NCI-H82 treated with DMSO at 0.1 percent for 48 hours (cell line): Measurements from ENCODE around the gene ARMC9.
A peak's percentile ranks its signal among the peaks of the same experiment; 100 is the strongest.

Experiments
- DNase-seq: peaks from one replicate; lab custom pipeline; 2025; ENCODE audit not compliant: unreplicated experiment; lab: John Stamatoyannopoulos, UW

Gene ARMC9

DNA sequence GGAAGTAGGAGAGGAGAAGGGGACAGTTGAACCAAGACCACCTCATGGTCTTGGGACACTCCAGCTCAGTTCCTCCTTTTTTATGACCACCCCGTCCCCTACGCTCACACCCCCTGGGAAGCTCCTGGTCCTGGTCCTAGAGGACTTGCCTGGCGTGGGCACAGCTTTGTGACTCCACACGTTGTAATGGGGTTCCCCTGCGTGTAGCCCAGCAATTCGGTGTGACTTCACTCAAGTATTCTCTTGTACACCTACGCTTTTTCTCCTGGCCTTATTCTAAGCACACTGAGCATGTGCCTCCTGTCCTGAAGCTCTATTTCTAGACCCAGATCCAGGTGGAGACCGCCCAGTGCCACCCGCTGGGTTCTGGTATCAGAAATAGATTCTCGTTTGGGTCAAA lies 161.0 kb downstream of the ARMC9 start:
- DNase-seq, result no peak

DNA sequence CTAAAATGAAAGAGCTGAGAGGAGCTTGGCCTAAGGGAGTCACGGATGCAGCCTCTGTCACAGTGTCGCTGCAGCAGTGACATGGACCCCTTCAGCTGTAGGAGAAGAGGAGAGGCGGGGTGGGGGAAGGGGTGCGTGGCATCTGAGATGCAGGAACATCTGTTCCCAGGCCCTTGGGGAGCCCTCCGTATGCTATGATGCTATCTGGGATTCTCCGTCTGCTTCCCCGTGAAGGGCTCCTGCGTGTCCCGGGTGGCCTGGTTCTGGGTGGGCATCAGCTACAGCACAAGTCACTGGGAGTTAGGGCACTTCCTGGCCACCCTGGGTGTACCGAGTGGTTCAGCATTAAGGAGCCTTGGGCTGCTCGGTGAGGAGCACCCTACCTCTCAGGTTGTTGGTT lies 161.5 kb downstream of the ARMC9 start:
- peak; percentile 29 for DNase-seq

DNA sequence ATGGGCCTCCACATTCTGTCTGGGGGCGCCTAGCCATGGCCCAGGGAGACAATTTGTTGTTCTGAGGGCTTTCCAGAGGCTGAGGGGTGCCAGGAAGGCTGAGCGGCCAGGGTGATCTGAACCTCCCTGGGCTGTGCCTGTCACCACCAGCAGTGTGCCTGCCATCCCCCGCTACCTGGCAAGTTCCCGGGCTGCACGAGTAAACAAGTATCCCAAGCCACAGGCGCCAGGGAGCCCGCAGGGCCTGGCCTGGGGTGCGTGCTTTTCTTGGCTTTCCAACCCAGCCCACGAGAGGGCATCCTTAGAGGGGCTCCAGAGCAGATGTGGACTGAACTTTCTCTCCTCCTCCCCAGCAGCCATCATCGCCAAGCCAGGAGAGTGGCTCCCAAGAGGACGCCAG lies 162.0 kb downstream of the ARMC9 start:
- no peak for DNase-seq

DNA sequence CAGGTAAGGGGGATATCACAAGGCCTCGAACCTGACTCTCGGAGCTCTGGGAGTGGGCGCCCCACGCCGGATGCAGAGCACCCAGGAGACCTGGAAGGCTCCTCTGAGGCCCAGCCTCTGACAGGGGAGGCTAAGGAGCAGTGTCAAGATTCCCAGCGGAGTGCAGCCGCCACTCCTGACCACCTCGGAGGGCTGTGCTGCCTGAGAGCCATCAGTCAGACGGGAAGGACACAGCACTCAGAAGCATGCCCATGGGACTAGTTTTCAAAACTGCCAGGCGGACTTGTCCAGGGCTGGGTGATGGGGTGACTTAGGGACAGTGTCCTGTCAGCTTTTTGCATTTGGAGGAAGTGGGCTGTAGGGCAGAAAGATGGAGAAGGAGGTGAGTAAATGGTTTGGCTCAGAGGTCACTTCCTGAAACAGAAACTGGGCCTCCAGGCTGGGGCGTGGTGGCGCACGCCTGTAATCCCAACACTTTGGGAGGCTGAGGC lies 162.5 kb downstream of the ARMC9 start:
- no peak for DNase-seq

DNA sequence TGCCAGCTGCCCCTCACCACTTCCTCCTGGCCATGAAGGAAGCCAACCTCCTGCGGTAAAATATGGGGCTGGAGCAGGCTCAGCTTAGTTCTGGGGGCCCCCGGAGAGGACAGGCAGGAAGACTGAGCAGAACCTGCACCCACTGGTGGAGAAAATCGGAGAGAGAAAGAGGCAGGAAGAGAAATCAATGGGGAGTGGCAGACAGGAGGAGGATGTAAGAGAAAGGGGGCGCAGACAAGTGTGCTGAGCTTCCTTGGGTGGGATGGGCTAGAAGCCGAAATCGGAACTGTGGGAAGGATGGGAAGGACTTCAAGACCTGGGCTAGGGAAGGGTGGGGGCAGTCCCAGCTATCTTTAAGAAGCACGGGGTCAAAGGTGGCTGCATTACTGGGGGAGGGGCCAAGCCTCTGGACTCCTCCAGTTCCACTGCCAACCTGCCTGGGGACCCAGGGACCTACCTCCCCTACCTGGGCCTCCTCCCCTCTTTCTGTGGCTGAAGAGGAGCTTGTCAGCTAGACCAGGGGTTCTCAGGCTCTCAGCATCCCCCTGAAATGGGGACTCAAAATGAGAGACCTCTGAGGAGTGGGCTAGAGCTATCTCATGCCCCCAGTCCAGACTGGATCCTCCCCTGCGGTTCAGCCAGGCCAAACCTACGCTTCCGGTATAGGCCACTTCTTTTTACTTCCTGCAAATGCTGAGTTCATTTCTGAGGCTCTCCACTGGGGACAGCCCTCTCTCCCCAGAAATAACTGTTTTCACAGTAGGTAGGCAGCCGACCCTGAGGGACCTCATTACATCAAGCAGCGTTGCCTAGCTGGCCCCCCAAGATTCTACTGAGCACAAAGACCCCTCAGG lies 163.5 kb downstream of the ARMC9 start:
- DNase-seq, result no peak

DNA sequence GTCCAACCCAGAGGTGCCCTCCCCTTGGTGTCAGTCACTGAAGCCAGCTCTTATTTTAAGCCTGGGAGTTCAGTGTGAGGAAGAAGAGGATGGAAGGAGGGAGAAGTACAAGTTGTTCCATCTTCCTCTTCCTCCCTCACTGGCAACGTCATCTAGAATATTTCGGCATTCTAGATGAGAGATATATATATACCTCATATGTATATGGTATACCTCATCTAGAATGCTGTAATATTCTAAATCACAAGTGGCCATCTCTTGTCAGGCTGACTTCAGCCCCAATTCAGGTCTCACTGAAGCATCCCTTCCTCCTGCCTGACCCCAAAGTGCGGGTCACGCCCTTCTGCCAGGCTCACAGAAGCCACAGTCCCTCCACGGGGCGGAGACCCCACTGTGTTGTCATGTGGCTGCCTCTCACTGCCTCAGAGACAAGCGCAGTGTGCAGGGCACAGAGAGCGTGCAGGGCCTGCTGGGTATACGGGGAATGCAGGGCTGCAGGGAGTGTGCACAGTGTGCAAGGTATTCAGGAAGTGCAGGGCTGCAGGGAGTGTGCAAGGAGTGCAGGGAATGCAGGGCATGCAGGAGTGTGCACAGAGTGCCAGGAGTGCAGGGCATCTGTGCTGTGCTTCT lies 164.2 kb downstream of the ARMC9 start:
- no peak for DNase-seq

DNA sequence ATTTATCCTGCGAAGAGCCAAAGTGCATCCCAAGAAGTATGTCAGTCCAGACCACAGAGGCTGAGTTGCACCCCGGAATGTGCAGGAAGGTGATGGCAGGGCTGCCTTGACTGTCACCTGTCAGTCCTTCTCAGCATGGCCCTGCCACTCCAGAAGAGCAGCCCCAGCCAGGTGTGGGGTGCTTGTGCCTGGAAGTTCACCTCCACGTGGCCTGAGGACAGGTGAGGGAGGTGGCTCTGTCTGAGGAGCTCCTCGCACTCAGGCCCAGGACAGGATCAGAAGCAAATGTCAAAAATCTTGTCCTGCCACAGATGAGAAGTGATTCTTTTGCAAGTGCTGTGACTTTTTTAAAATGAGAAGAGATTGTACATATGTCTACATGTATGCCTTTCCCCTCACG lies 165.6 kb downstream of the ARMC9 start:
- DNase-seq, result no peak

DNA sequence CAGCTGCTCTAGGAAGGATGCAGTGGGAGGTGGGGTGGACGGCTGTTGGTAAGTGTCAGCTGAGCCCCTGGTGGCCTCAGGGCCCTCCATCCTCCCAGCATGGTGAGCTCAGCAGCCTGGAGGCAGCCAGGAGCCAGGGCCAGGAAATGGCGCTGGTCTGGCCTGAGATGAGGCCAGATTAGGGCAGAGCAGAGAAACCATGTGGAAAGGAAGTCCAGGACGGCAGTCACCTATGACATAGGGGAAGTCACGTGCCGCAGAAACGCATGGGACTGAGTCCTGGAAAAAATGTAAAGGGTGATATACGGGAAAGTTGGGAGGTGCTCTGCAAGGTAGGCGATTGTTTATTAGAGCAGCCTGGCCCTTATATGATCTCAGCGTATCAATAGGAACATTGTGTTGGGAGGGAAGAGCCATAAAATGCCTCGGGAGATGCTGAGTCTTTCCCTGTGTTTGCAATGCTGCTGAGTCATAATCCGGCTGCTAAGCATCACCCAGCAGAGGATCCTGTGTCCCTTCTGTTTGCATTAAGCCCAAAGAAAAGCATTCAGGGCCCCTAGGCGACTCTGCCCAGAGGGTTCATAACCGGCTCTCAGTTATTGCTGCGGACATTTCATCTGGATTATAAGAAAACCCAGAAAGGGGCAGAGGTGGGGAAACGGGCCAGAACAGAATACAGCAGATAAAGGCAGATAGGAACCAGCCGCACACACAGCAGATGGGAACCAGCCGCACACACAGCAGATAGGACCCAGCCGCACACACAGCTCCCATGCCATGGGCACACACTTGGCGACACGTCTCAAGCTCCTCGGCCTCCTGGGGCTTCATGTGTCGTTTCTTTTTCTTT lies 166.8 kb downstream of the ARMC9 start:
- DNase-seq, result peak; percentile 52

DNA sequence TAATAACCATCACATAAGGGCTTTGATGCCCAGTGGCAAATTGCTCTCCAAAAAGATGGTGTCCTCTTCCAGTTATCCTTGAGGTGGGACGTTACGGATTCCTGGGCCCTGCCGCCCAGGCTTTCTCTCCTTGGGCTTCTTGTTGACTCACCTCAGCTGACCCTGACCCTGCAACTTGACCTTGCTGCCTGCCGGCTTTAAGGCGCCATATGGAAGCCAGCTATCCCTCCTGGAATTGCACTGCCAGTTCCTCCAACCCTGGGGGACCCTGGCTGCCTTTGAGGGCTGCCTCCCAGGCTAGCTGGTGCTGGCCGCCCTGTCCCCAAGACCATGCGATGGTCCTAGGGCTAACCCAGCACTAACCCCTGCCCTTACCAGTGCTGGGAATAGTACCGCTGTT lies 168.7 kb downstream of the ARMC9 start:
- no peak for DNase-seq

DNA sequence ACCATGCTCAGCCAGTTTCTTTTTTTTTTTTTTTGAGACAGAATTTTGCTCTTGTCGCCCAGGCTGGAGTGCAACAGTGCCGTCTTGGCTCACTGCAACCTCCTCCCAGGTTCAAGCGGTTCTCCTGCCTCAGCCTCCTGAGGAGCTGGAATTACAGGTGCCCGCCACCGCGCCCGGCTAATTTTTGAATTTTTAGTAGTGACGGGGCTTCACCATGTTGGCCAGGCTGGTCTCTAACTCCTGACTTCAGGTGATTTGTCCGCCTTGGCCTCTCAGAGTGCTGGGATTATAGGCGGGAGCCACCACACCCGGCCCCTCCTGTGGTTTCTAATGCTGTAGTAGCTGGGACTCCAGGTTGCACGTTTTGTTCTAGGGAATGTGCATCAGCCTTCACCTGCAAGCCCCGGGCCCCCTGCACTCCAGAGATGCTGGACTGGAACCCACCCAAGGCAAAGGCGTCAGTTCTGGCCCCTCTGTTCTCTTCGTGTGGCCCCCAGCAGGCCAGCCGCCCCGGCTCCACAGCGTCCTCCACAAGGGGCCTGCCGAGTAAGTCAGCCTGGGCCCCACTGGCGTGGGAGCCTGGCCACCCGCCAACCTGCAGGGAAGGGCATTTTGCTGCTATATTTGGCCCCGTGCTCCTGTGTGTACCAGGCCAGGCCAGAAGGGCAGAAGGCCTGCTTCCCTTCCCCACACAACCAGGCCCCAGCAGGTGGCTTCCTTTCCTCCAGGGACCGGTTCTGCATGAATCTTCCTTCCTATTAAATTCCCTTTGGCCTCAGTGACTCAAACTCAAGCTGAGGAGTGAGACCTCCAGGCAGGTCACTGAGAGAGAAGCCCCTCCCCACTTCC lies 171.4 kb downstream of the ARMC9 start:
- DNase-seq, result no peak

DNA sequence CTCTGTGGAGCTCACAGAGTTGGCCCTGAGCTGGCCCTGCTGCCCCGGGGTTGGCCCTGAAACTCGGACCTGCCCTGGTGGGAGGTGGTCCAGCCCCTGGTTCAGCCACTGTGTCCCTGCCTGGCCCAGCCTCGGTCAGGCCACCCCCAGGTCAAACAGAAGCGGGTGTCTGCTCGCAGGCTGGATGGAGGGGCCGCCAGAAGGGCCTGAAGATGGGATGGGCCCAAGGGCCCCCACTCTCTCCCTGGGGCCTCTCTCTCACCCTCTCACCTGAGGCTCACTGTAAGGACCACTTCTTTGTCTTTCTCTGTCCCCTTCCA lies 172.0 kb downstream of the ARMC9 start:
- DNase-seq, result no peak

DNA sequence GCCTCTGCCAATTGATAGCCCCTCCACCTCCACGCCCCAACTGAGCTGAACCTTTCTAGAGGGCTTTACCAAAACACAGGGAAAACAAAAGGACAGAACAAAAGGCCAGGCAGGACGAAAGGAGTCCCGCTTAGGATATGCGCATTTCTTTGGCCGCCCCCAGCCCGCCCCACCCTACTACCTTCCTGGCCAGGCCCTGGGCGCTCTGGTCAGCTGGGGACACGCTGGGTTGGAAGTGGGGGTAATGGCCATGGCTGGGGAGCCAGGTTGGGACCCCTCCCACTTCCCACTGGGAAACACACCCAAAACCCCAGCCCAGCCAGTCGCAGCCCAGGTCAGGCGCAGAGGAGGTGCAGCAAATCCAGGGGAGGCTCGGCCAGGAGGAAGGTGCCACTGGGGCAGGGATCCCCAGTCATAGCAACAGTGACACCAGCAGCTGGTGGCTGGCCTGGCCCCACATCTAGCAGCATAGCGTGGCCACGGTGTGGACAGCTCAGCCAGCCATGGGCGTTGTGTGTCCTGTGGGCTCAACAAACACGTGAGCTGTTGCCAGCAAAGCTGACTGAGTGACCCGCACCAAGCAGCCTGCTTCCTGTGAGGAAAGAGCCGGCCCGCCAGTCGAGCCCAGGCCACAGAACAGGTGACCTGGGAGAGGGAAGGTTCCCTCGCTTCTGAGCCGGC lies 172.5 kb downstream of the ARMC9 start:
- no peak for DNase-seq

DNA sequence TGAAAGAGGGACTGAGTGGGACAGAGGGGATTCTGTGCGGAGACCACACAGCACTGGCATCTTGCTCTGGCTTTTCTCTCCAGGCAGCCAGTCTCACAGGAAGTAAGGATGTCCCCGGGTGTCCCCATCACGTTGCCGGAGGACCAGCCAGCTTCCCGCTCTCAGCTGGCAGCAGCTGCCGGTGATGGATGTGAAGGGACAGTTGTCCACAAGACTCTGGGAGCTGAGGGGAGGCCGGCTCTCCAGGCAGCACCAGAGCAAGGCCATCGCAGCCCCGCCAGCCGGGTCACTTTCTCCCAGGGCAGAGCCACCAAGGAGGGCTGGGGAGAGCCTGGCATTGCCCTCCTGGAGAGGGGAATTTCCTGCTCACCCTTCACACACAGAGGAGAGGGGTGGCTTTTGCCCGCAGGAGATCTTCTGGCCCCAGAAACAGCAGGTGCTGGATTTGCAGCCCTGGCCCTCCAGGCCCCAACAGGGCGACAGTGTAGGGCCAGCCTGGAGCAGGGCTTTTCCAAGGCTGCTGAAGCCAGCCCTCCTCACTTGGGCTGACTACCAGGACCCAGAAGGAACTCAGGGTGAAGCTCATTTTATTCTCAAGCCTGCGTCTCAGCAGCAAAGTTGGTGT lies 173.1 kb downstream of the ARMC9 start:
- DNase-seq, result no peak

DNA sequence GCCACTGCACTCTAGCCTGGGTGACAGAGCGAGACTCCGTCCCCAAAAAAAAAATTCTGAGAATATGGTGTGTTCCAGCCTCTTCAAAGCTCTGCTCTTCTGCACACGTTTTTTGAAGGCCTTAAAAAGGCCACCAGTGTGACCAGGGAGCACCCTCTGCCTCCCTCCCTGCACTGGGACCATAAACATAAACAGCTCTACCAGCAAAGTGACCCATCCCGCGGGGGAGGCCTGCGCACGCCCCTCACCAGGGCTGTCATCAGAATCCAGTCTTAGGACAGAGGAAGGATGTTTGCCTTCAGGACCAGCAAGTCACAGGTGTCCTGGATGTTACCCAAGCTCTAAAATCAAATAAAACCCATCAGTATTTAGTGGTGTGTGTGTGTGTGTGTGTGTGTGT lies 173.9 kb downstream of the ARMC9 start:
- no peak for DNase-seq

DNA sequence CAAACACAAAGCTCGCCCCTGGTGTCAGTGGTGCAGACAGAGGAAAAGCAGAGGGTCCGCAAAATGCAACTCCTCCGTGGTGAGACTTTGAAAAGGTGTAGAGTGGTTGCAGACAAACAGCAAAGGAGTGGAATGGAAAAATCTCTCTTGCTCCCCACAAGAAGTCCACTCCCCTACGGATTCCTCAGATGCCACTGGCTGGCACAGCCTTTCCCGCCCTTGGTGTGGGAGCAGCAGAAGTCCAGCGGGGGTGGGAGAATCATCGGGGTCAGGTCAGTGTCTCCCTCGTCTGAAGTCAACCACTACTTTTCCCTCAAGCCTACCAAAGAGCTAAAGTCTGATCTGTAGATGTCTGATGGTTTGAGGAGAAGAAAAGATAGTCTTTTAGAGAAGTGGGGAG lies 174.8 kb downstream of the ARMC9 start:
- no peak for DNase-seq

DNA sequence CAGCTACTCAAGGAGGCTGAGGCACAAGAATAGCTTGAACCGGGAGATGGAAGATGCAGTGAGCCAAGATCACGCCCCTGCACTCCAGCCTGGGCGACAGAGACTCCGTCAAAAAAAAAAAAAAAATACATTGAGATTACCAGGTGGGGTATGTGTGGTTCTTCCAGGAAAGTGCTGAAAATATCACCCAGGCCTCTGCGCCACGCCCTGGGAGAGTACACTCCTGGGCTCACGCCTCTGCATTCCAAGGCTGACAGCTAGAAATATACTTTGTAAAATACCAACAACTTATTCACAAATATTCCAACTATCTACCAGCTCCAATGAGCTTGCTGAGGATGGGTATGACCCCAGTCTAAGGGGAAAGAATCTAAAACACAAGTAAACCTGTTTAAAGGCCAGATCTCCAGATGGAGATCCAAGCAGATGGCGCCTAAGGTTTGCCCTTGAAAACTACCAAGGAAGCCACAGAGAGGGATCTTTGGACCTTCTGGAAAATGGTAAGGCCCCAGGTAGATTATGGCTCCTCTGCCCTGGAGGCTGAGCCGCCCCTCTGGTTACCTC lies 175.4 kb downstream of the ARMC9 start:
- no peak for DNase-seq

DNA sequence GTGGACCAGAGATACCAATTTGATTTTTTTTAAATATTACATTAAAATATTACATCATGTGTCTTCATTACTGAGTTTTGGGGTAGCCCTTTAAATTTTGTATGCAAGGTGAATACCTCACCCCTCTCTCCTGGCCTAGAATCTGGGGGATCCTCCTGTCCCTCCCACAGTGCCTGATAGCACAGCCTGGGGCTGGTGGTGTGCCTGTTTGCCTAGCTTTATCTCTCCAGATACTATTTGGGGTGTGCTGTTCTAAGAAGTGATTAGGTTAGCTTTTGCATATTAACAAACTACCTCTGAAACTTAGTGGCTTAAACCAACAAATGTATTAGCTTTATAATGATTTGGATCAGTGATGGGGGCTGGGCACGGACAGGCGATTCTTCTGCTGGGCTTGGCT lies 176.3 kb downstream of the ARMC9 start:
- no peak for DNase-seq

DNA sequence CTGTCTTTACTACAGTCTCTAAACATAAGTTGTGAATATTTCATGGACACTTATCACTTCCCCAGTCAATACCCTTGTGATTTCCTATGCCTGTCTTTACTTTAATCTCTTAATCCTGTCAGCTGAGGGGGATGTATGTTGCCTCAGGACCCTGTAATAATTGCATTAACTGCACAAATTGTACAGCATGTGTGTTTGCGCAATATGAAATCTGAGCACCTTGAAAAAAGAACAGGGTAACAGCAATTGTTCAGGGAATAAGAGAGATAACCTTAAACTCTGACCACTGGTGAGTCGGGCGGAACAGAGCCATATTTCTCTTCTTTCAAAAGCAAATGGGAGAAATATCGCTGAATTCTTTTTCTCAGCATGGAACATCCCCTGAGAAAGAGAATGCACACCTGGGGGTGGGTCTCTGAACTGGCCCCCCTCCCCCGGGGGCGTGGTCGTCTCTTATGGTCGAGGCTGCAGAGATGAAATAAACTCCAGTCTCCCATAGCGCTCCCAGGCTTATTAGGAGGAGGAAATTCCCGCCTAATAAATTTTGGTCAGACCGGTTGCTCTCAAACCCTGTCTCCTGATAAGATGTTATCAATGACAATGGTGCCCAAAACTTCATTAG lies 177.7 kb downstream of the ARMC9 start:
- DNase-seq, result peak; percentile 51

DNA sequence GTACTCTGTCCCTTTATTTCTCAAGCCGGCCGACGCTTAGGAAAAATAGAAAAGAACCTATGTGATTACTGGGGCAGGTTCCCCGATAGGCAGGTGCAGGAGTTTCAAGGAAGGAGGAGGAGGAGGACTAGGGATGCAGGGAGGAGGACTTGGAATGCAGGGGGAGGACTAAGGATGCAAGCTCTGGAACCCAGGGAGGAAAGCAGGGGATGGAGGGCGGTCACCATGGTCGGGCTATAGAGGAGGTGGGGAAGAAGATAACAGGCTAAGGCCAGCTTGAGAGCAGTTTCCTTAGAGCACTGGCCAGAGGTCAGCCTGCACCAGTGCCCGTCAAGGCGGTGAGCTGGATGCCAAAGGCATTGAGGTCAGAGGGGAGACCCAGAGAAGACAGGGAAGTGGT lies 178.4 kb downstream of the ARMC9 start:
- DNase-seq, result no peak
